Upper lobe of right lung (tissue), 1 donor: ENCODE measurements around the gene SETD6. TPM values are rescaled to one million over a fixed set of nuclear protein-coding genes. Genes with fewer than 3 reads are reported as not detected.

Experiments used
- ATAC-seq: fragments of 200-7000 bp; cut with Tn5 transposase; one replicate; pipeline ENCODE4 v1.9.1; 2020; ENCODE audit warnings: mild to moderate bottlenecking, moderate library complexity
- DNase-seq: peaks from one replicate; pipeline ENCODE4 v3.0.0-alpha.2; 2020
- H3K27ac ChIP-seq: fragments of 200-600 bp; one replicate; pipeline ENCODE4 v1.8.0; 2022
- H3K27me3 ChIP-seq: fragments of 200-600 bp; one replicate; pipeline ENCODE4 v1.8.0; 2022; ENCODE audit warnings: mild to moderate bottlenecking
- H3K36me3 ChIP-seq: fragments of 200-600 bp; one replicate; pipeline ENCODE4 v1.8.0; 2022
- H3K4me1 ChIP-seq: fragments of 200-600 bp; one replicate; pipeline ENCODE4 v1.8.0; 2022
- H3K4me3 ChIP-seq: fragments of 200-600 bp; one replicate; pipeline ENCODE4 v1.8.0; 2022; ENCODE audit warnings: mild to moderate bottlenecking
- H3K9me3 ChIP-seq: fragments of 200-600 bp; one replicate; pipeline ENCODE4 v1.8.0; 2022
- CTCF ChIP-seq: fragments of 200-600 bp; IDR thresholded peaks from one replicate; pipeline ENCODE4 v1.8.0; 2022; ENCODE audit warnings: antibody characterized with exemption
- intact Hi-C: fragments of 100-400 bp; cut with DNase I; formaldehyde crosslinking; loops from one replicate; pipeline ENCODE4 v1.11.0; 2022
- total RNA-seq: library from RNA; stranded (reverse); fragmentation: NEBNext Ultra II Directional; extraction: Animal tissue kit (Norgen Biotek cat#: 25700); gene quantifications from one replicate; pipeline ENCODE4 v1.2.1, GENCODE V29; 2021
- donor health status: DM: no; HTN: yes; CAD: no; lungs with severe emphysema.

SETD6 gene
- total RNA-seq, 1 donor from 2014 or later, result 22.0 TPM

- intact Hi-C loops, result loop anchor here (5.0 kb wide), 1 partner anchor 50 kb away; no protein-coding TSS in a partner anchor
- peak overlapping the region; percentile 68 for H3K27ac ChIP-seq
- ATAC-seq, result no peak
- no peak for TF ChIP-seq CTCF
- no peaks in the 10 kb centered on the region for H3K9me3 ChIP-seq
- peaks cover 24% of the 10 kb centered on the region for H3K27me3 ChIP-seq
- H3K36me3 ChIP-seq, result no peaks in the 10 kb centered on the region
- no peak for DNase-seq
- no peaks in the 10 kb centered on the region for H3K4me1 ChIP-seq
- H3K4me3 ChIP-seq, result no peak overlapping the region
Observed at GRCh38 chr16:58472266-58472665, 43.1 kb upstream of the SETD6 start.

GRCh38 chr16:58472827-58473226 is 42.5 kb upstream of the SETD6 start:
- intact Hi-C loops, result loop anchor here (5.0 kb wide), 1 partner anchor 51 kb away; no protein-coding TSS in a partner anchor
- H3K4me3 ChIP-seq, result no peak overlapping the region
- no peak for TF ChIP-seq CTCF
- no peaks in the 10 kb centered on the region for H3K4me1 ChIP-seq
- H3K27me3 ChIP-seq, result peaks cover 18% of the 10 kb centered on the region
- ATAC-seq, result no peak
- no peak for DNase-seq
- no peaks in the 10 kb centered on the region for H3K36me3 ChIP-seq
- H3K27ac ChIP-seq, result peak overlapping the region; percentile 68
- H3K9me3 ChIP-seq, result no peaks in the 10 kb centered on the region

GRCh38 chr16:58474296-58474695 is 41.0 kb upstream of the SETD6 start:
- peak overlapping the region; percentile 47 for H3K27ac ChIP-seq
- H3K4me1 ChIP-seq, result no peaks in the 10 kb centered on the region
- TF ChIP-seq CTCF, result no peak
- intact Hi-C loops, result loop anchor here (5.0 kb wide), 1 partner anchor 52 kb away; no protein-coding TSS in a partner anchor
- peaks cover 6% of the 10 kb centered on the region for H3K27me3 ChIP-seq
- no peak for ATAC-seq
- no peaks in the 10 kb centered on the region for H3K36me3 ChIP-seq
- H3K9me3 ChIP-seq, result no peaks in the 10 kb centered on the region
- H3K4me3 ChIP-seq, result no peak overlapping the region
- no peak for DNase-seq

GRCh38 chr16:58475091-58475619 is 40.2 kb upstream of the SETD6 start:
- H3K4me1 ChIP-seq, result no peaks in the 10 kb centered on the region
- H3K27me3 ChIP-seq, result peaks cover 3% of the 10 kb centered on the region
- intact Hi-C loops, result no loop called here
- no peaks in the 10 kb centered on the region for H3K36me3 ChIP-seq
- H3K27ac ChIP-seq, result peak overlapping the region; percentile 56
- no peaks in the 10 kb centered on the region for H3K9me3 ChIP-seq
- no peak for TF ChIP-seq CTCF
- DNase-seq (no peak), ATAC-seq (peak; percentile 18)
- no peak overlapping the region for H3K4me3 ChIP-seq

GRCh38 chr16:58476791-58477190 is 38.5 kb upstream of the SETD6 start:
- Histone ChIP-seq H3K27me3 (peaks cover 3% of the 10 kb centered on the region), H3K4me3 (no peak overlapping the region), H3K27ac (peak overlapping the region; percentile 11), H3K4me1 (no peaks in the 10 kb centered on the region), H3K9me3 (no peaks in the 10 kb centered on the region), H3K36me3 (no peaks in the 10 kb centered on the region)
- intact Hi-C loops, result no loop called here
- no peak for TF ChIP-seq CTCF
- ATAC-seq, result no peak
- DNase-seq, result no peak

GRCh38 chr16:58478427-58478826 is 36.9 kb upstream of the SETD6 start:
- Histone ChIP-seq H3K27ac (no peak overlapping the region), H3K9me3 (no peaks in the 10 kb centered on the region)

More at GRCh38 chr16:58478427-58478826, 36.9 kb upstream of the SETD6 start:
- intact Hi-C loops, result no loop called here
- TF ChIP-seq CTCF, result no peak
- Histone ChIP-seq H3K4me1 (no peaks in the 10 kb centered on the region), H3K36me3 (no peaks in the 10 kb centered on the region), H3K27me3 (no peaks in the 10 kb centered on the region), H3K4me3 (no peak overlapping the region)
- no peak for DNase-seq
- no peak for ATAC-seq
